HG03575 (cell line): ENCODE data around the gene ARHGEF1.

Experiments used
- ATAC-seq: cut with Tn5 transposase; IDR thresholded peaks from one replicate; pipeline ENCODE4 v1.9.1; 2021; ENCODE audit not compliant: unreplicated experiment, insufficient number of reproducible peaks, low FRiP score; ENCODE audit errors: extremely low read depth

ARHGEF1 gene

GRCh38 chr19:41882568-41883462 is at the start of gene ARHGEF1:
Gene ARHGEF1 (plus strand): TSS chr19:41883184. CDS start chr19:41888083, 4,899 bp downstream.
- ATAC-seq = no peak

- ATAC-seq = no peak
These were observed 44.8 kb upstream of the ARHGEF1 start for GRCh38 chr19:41837981-41838708.

GRCh38 chr19:41839211-41839610 is 43.8 kb upstream of the ARHGEF1 start:
- ATAC-seq = no peak

- no peak for ATAC-seq
These were observed 39.6 kb upstream of the ARHGEF1 start for GRCh38 chr19:41843371-41843770.

GRCh38 chr19:41844601-41845000 is 38.4 kb upstream of the ARHGEF1 start, which contains the start of gene LYPD4:
Gene LYPD4 (minus strand): TSS chr19:41844683. CDS start chr19:41839285, 5,398 bp downstream.
- no peak for ATAC-seq

GRCh38 chr19:41845001-41845050 is 38.2 kb upstream of the ARHGEF1 start, which contains the start of gene DMRTC2:
Gene DMRTC2 (plus strand): TSS chr19:41845042. CDS start chr19:41847429, 2,387 bp downstream.
- ATAC-seq = no peak

GRCh38 chr19:41845051-41845590 is 37.9 kb upstream of the ARHGEF1 start:
- ATAC-seq = no peak

- no peak for ATAC-seq
These were observed 35.5 kb upstream of the ARHGEF1 start for GRCh38 chr19:41847351-41848105.

- ATAC-seq = no peak
These were observed 34.3 kb upstream of the ARHGEF1 start for GRCh38 chr19:41848666-41849065.

- ATAC-seq = no peak
These were observed 33.9 kb upstream of the ARHGEF1 start for GRCh38 chr19:41849067-41849466.

- no peak for ATAC-seq
These were observed 32.6 kb upstream of the ARHGEF1 start for GRCh38 chr19:41850381-41850780.

GRCh38 chr19:41851456-41851855 is 31.5 kb upstream of the ARHGEF1 start:
- no peak for ATAC-seq

GRCh38 chr19:41853344-41853743 is 29.6 kb upstream of the ARHGEF1 start:
- no peak for ATAC-seq

GRCh38 chr19:41853768-41854167 is 29.2 kb upstream of the ARHGEF1 start:
- ATAC-seq = no peak

- no peak for ATAC-seq
These were observed 23.8 kb upstream of the ARHGEF1 start for GRCh38 chr19:41859213-41859617.

- ATAC-seq = peak; percentile 49
These were observed 23.2 kb upstream of the ARHGEF1 start, which contains the start of gene RPS19 for GRCh38 chr19:41859618-41860418. Gene RPS19 (plus strand): TSS chr19:41860255. CDS start chr19:41860775, 520 bp downstream.

GRCh38 chr19:41860419-41861115 is 22.4 kb upstream of the ARHGEF1 start:
- ATAC-seq = no peak

- no peak for ATAC-seq
These were observed 21.7 kb upstream of the ARHGEF1 start for GRCh38 chr19:41861116-41861768.
